Spleen (tissue), 11 donors: ENCODE results near the gene MAN1C1. TPM values are rescaled to one million over a fixed set of nuclear protein-coding genes. Genes with fewer than 3 reads are reported as not detected.
A peak's percentile ranks its signal among the peaks of the same experiment; 100 is the strongest.

Source experiments
- DNase-seq: peaks from one replicate; pipeline ENCODE4 v3.0.0-alpha.2; 2020
- H3K27ac ChIP-seq, 8 donors: fragments of 200-600 bp; sonication (generic) in 7 of 8; 1 replicate in 4 of 8; 2 replicates in 4 of 8; pipeline versions ENCODE4 v1.5.0 to v1.8.0; 2016 to 2021; ENCODE audit warnings: inconsistent platforms in 4 of 8, mild to moderate bottlenecking in 4 of 8, moderate library complexity in 1 of 8
- H3K27me3 ChIP-seq, 7 donors: fragments of 200-600 bp; sonication (generic) in 6 of 7; replicated peaks in 1 of 7; 1 replicate in 4 of 7; 2 replicates in 3 of 7; pipeline versions ENCODE4 v1.5.0 to v1.8.0; 2016 to 2021; ENCODE audit warnings: inconsistent platforms in 3 of 7, mild to moderate bottlenecking in 1 of 7
- H3K36me3 ChIP-seq, 6 donors: fragments of 200-600 bp; sonication (generic) in 5 of 6; 1 replicate in 4 of 6; 2 replicates in 2 of 6; pipeline versions ENCODE4 v1.5.0 to v1.8.0; 2016 to 2021; ENCODE audit warnings: inconsistent platforms in 2 of 6
- H3K4me1 ChIP-seq, 6 donors: fragments of 200-600 bp; sonication (generic) in 5 of 6; 1 replicate in 3 of 6; 2 replicates in 3 of 6; pipeline versions ENCODE4 v1.5.0 to v1.8.0; 2016 to 2021; ENCODE audit warnings: inconsistent platforms in 3 of 6
- H3K4me3 ChIP-seq, 8 donors: fragments of 200-600 bp; sonication (generic) in 7 of 8; 1 replicate in 4 of 8; 2 replicates in 4 of 8; pipeline versions ENCODE4 v1.5.0 to v1.8.0; 2016 to 2021; ENCODE audit warnings: inconsistent platforms in 4 of 8, mild to moderate bottlenecking in 4 of 8, moderate library complexity in 2 of 8
- H3K9me3 ChIP-seq, 8 donors: fragments of 200-600 bp; sonication (generic) in 7 of 8; 1 replicate in 4 of 8; 2 replicates in 4 of 8; pipeline versions ENCODE4 v1.5.0 to v1.8.0; 2016 to 2021; ENCODE audit warnings: inconsistent platforms in 4 of 8
- CTCF ChIP-seq, 11 experiments: fragments of 200-600 bp in 7 of 11; fragments of 450-650 bp in 4 of 11; sonication (generic) in 4 of 11; IDR thresholded peaks in 8 of 11; conservative IDR thresholded peaks in 3 of 11; 1 replicate in 7 of 11; 2 replicates in 4 of 11; pipeline versions ENCODE4 v1.4.0 to v1.8.0; 2016 to 2021; ENCODE audit warnings: antibody characterized with exemption in 11 of 11, inconsistent platforms in 4 of 11, mild to moderate bottlenecking in 1 of 11
- POLR2A ChIP-seq, 3 donors: fragments of 450-650 bp; IDR thresholded peaks; one replicate each; pipeline ENCODE4 v1.5.1; 2017; ENCODE audit warnings: antibody characterized with exemption in 3 of 3, mild to moderate bottlenecking in 1 of 3
- POLR2AphosphoS5 ChIP-seq, 3 donors: sonication (generic); formaldehyde crosslinking; IDR thresholded peaks; one replicate each; pipeline ENCODE4 v1.5.1; 2017; ENCODE audit warnings: antibody characterized with exemption in 3 of 3
- WGBS, 5 donors: extraction: QIAGEN DNeasy Blood & Tissue Kit in 3 of 5; methylation state at CpG; one replicate each; pipeline versions ENCODE4 v1.1.5 to v1.1.7; 2013 to 2018; 5-methylcytosine and 5-hydroxymethylcytosine counted together
- intact Hi-C: fragments of 100-400 bp; cut with DNase I; formaldehyde crosslinking; loops from one replicate; pipeline ENCODE4 v1.15.0; 2023; ENCODE audit warnings: low total_unique reads
- polyA plus RNA-seq, 3 donors: library from polyadenylated mRNA; stranded (reverse); fragments of 200-250 nt; gene quantifications; one replicate each; pipeline ENCODE4 v1.2.1, GENCODE V29; 2013
- total RNA-seq, 7 donors: library from RNA; depleted of rRNA in 3 of 7; stranded (reverse); fragments of >200 nt in 3 of 7; fragmentation: NEBNext Ultra II Directional in 4 of 7; extraction: Animal tissue kit (Norgen Biotek cat#: 25700) in 4 of 7; gene quantifications; one replicate each; pipeline versions ENCODE4 v1.1.0 to v1.2.1, GENCODE V29; 2016 to 2021
- donor health status: healthy with polysubstance abuse.
- donor health status: DM: no; HTN: no; CAD: no; lungs with moderate emphysema.
- donor health status: DM: no; HTN: no; CAD: no.
- donor health status: Bipolar disorder and iron deficiency.
- donor health status: healthy.
- donor health status: DM: no; HTN: no; CAD: no.
- donor health status: DM: yes; HTN: yes; CAD: no.

Gene MAN1C1
- total and polyA plus RNA-seq, 10 donors: 4.6 to 54.3 (median 41.1) TPM

GRCh38 chr1:25657121-25657882 lies 40.7 kb downstream of the MAN1C1 start:
- Histone ChIP-seq H3K36me3 (peaks cover 0 to 9% (median 0%) of the 10 kb centered on the region in 6 donors), H3K4me1 (peaks cover 7 to 92% (median 49%) of the 10 kb centered on the region in 6 donors), H3K27ac (peak overlapping the region in 7 of 8 donors; percentile 17 to 76 (median 64)), H3K4me3 (no peak overlapping the region), H3K9me3 (no peaks in the 10 kb centered on the region), H3K27me3 (no peaks in the 10 kb centered on the region)
- no peak for TF ChIP-seq POLR2A (IDR thresholded peaks at IDR 0.05)
- peak; percentile 72 to 94 (median 93) for TF ChIP-seq POLR2AphosphoS5 (IDR thresholded peaks at IDR 0.05)
- intact Hi-C loops: no loop called here
- DNase-seq: peak; percentile 88
- WGBS, 5 donors: 40 to 52% (median 46%) methylated on average over 6 of the region's 6 CpGs

- WGBS, 5 donors: 73 to 90% (median 84%) methylated on average over 11 of the region's 11 CpGs
- intact Hi-C loops: no loop called here
- Histone ChIP-seq H3K4me1 (peaks cover 6 to 84% (median 44%) of the 10 kb centered on the region in 6 donors), H3K36me3 (peaks cover 0 to 9% (median 0%) of the 10 kb centered on the region in 6 donors), H3K27me3 (no peaks in the 10 kb centered on the region), H3K4me3 (no peak overlapping the region), H3K27ac (peak overlapping the region in 5 of 8 donors; percentile 47 to 76 (median 64)), H3K9me3 (no peaks in the 10 kb centered on the region)
- no peak for DNase-seq
- TF ChIP-seq CTCF (IDR thresholded peaks at IDR 0.05 in 8 of 11, conservative IDR thresholded peaks at IDR 0.05 in 3 of 11) (no peak), POLR2A (IDR thresholded peaks at IDR 0.05) (no peak), POLR2AphosphoS5 (IDR thresholded peaks at IDR 0.05) (no peak)
Observed at GRCh38 chr1:25657883-25658760, 41.5 kb downstream of the MAN1C1 start.

- no peak overlapping the region for H3K4me3 ChIP-seq
- no peaks in the 10 kb centered on the region for H3K27me3 ChIP-seq
- no peaks in the 10 kb centered on the region for H3K9me3 ChIP-seq
- H3K4me1 ChIP-seq: peaks cover 6 to 76% (median 40%) of the 10 kb centered on the region in 6 donors
- intact Hi-C loops: no loop called here
- H3K27ac ChIP-seq: peak overlapping the region in 5 of 8 donors; percentile 9 to 76 (median 41)
- WGBS, 5 donors: 56 to 72% (median 60%) methylated on average over 9 to 13 of the region's 13 CpGs
- TF ChIP-seq POLR2AphosphoS5 (IDR thresholded peaks at IDR 0.05) (peak; percentile 40 to 73 (median 62)), POLR2A (IDR thresholded peaks at IDR 0.05) (no peak)
- DNase-seq: no peak
- H3K36me3 ChIP-seq: peaks cover 0 to 9% (median 0%) of the 10 kb centered on the region in 6 donors
Observed at GRCh38 chr1:25658791-25659431, 42.3 kb downstream of the MAN1C1 start.

- H3K27ac ChIP-seq: peak overlapping the region in 1 of 8 donors; percentile 10
- WGBS, 5 donors: 51 to 73% (median 58%) methylated on average over 8 of the region's 8 CpGs
- H3K27me3 ChIP-seq: no peaks in the 10 kb centered on the region
- intact Hi-C loops: no loop called here
- peaks cover 6 to 55% (median 34%) of the 10 kb centered on the region in 6 donors for H3K4me1 ChIP-seq
- DNase-seq: no peak
- H3K9me3 ChIP-seq: no peaks in the 10 kb centered on the region
- H3K36me3 ChIP-seq: peaks cover 0 to 9% (median 0%) of the 10 kb centered on the region in 6 donors
- no peak for TF ChIP-seq POLR2AphosphoS5 (IDR thresholded peaks at IDR 0.05)
- no peak for TF ChIP-seq POLR2A (IDR thresholded peaks at IDR 0.05)
- TF ChIP-seq CTCF (IDR thresholded peaks at IDR 0.05 in 8 of 11, conservative IDR thresholded peaks at IDR 0.05 in 3 of 11): no peak
- H3K4me3 ChIP-seq: no peak overlapping the region
Observed at GRCh38 chr1:25661043-25661815, 44.6 kb downstream of the MAN1C1 start.
